GM10266 (cell line): ENCODE results near the gene PHLPP2.

Experiments used
- DNase-seq: peaks from one replicate; pipeline ENCODE4 v3.0.0; 2012; ENCODE audit errors: extremely low spot score
- CTCF ChIP-seq: IDR thresholded peaks from 2 replicates; pipeline ENCODE4 v1.5.1; 2012; ENCODE audit warnings: mild to moderate bottlenecking, low read depth; ENCODE audit not compliant: control insufficient read depth, insufficient read depth; ENCODE audit errors: missing control alignments

PHLPP2 gene, protein sequence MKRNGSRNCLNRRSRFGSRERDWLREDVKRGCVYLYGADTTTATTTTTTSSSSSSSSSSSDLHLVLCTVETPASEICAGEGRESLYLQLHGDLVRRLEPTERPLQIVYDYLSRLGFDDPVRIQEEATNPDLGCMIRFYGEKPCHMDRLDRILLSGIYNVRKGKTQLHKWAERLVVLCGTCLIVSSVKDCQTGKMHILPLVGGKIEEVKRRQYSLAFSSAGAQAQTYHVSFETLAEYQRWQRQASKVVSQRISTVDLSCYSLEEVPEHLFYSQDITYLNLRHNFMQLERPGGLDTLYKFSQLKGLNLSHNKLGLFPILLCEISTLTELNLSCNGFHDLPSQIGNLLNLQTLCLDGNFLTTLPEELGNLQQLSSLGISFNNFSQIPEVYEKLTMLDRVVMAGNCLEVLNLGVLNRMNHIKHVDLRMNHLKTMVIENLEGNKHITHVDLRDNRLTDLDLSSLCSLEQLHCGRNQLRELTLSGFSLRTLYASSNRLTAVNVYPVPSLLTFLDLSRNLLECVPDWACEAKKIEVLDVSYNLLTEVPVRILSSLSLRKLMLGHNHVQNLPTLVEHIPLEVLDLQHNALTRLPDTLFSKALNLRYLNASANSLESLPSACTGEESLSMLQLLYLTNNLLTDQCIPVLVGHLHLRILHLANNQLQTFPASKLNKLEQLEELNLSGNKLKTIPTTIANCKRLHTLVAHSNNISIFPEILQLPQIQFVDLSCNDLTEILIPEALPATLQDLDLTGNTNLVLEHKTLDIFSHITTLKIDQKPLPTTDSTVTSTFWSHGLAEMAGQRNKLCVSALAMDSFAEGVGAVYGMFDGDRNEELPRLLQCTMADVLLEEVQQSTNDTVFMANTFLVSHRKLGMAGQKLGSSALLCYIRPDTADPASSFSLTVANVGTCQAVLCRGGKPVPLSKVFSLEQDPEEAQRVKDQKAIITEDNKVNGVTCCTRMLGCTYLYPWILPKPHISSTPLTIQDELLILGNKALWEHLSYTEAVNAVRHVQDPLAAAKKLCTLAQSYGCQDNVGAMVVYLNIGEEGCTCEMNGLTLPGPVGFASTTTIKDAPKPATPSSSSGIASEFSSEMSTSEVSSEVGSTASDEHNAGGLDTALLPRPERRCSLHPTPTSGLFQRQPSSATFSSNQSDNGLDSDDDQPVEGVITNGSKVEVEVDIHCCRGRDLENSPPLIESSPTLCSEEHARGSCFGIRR (N-terminal part only)

GRCh38 chr16:71724320-71724751, at the start of gene PHLPP2:
Gene PHLPP2, minus strand, starts transcription at chr16:71724701. Its CDS starts 9,906 bp downstream, at chr16:71714795.
- DNase-seq, result no peak
- TF ChIP-seq CTCF, result no peak

- no peak for TF ChIP-seq CTCF
- DNase-seq, result no peak
Measured at GRCh38 chr16:71771571-71771970, 47.1 kb upstream of the PHLPP2 start.

DNA sequence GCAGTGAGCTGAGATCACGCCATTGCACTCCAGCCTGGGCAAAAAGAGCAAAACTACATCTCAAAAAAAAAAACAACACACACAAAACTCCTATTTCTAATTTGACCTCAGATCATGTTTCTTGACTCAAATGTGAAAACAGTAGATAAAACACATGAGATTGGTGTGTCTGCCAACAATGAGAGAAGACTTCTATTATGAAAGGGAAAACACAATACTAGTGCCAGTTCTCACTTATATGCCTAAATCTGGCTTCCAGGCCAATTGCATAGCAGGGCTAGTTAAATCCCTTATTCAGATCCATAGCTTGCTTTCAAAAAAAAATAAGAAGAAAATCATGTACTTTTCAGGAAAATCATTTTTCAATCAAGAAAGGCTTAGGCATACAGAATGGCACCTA, 44.7 kb upstream of the PHLPP2 start:
- DNase-seq, result no peak
- TF ChIP-seq CTCF, result no peak

- no peak for TF ChIP-seq CTCF
- no peak for DNase-seq
Measured at GRCh38 chr16:71767060-71767900, 42.8 kb upstream of the PHLPP2 start.

DNA sequence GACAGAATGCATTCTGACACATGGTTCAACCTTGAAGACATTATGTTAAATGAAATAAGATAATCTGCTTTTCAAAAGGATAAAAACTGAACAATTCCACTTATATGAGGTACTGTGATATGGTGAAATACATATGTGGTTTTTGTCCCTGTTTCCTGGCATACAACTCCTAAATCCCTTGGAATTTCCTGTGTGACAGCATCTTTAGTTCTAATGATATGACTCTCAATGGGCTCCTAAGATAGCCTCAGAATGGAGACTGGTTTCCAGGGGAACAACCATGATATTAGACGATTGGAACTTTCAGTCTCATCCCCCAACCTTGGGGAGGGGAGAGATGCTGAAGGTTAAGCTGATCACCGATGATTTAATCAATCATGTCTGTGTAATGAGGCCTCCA, 37.7 kb upstream of the PHLPP2 start:
- no peak for DNase-seq
- TF ChIP-seq CTCF, result no peak

DNA sequence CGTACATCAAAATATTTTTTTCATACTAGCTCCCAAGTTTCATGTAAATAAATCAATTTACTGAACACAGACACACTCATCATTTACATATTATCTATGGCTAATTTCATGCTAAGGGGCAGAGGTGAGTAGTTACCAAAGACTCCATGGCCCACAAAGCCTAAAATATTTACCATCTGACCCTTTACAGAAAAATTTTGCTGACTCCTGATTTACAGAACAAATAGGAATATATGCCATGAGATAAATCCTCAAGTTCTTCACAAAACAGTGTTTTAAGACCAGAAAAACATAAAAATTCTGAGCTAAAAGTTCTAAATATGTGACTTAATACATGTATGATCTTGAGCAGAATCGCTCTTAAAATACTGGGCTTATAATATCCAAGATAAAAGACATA, 36.6 kb upstream of the PHLPP2 start:
- TF ChIP-seq CTCF, result no peak
- DNase-seq, result no peak
